GM12892 (cell line): ENCODE measurements around the gene TMEM134.

Experiments used
- POLR2A ChIP-seq: IDR thresholded peaks from 2 replicates; pipeline ENCODE4 v1.6.1; 2011; ENCODE audit warnings: low read depth, low read length, control low read depth
- TAF1 ChIP-seq: IDR thresholded peaks from 2 replicates; pipeline ENCODE4 v1.6.1; 2011; ENCODE audit warnings: low read depth, mild to moderate bottlenecking, control low read depth, low read length, borderline replicate concordance

GRCh38 chr11:67504950-67505581, 36.0 kb upstream of the TMEM134 start, which contains the start of gene PITPNM1:
- TF ChIP-seq TAF1 = no peak
- peak; percentile 23; the same call in 1 of the 2 replicates for TF ChIP-seq POLR2A
